Measurements from ENCODE around the gene SLC29A4.

GRCh38 chr7:5302577-5302976 is 19.8 kb downstream of the SLC29A4 start:
- TF ChIP-seq CTCF (IDR thresholded peaks at IDR 0.05) (no peak; the same call in 1 of the 2 replicates), TCF7L2 (IDR thresholded peaks at IDR 0.05; ENCODE audit: low read depth, low read length) (no peak)
